HG02798 (cell line): ENCODE data around the gene ZFP69.
A peak's percentile ranks its signal among the peaks of the same experiment; 100 is the strongest.

Experiments
- ATAC-seq: cut with Tn5 transposase; IDR thresholded peaks from one replicate; pipeline ENCODE4 v1.9.1; 2021; ENCODE audit warnings: mild to moderate bottlenecking; ENCODE audit not compliant: unreplicated experiment, poor library complexity

Gene ZFP69

DNA sequence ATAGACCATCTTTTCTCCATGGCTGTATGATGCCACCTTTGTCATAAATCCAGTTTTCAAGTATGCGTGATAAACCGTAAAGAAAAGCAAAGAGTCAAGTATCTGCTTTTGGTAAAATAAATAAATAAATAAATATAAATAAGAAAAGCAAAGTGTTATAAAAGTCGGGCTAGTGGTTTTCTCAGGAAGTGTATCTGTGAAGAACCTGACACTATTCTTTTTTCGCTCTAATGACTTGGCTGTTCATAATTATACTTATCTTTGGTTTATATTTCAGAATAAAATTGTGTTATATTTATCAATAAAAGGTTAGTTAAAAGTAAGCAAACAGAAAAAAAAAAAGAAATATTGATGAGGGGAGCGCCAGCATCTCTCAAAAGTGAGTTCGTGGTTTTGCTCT lies 30.9 kb downstream of the ZFP69 start:
- no peak for ATAC-seq

GRCh38 chr1:40508375-40509341 lies 31.6 kb downstream of the ZFP69 start, which contains the start of gene EXO5:
Gene EXO5 (plus strand): TSS chr1:40508767. CDS start chr1:40514545, 5,778 bp downstream.
- ATAC-seq = peak; percentile 92

DNA sequence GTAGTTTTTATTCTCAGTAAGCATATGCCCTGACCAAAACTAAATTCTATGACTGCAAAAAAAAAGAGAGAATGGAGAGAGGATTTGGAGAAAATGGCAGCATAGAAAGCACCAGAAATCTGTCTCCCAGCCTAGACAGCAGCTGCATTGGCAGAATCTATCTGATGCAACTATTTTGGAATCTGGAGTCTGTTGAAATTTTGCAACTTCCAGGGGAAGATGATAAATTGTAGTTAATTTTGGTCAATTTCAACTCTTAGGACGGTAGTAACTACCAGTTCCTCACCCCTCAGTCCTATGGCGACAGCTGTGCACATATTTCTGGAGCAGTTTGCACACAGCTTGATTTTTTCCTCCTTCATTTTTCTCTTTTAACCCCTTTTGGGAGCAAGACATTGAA lies 42.4 kb downstream of the ZFP69 start:
- ATAC-seq = no peak

GRCh38 chr1:40530735-40531380 lies 53.8 kb downstream of the ZFP69 start:
- no peak for ATAC-seq

DNA sequence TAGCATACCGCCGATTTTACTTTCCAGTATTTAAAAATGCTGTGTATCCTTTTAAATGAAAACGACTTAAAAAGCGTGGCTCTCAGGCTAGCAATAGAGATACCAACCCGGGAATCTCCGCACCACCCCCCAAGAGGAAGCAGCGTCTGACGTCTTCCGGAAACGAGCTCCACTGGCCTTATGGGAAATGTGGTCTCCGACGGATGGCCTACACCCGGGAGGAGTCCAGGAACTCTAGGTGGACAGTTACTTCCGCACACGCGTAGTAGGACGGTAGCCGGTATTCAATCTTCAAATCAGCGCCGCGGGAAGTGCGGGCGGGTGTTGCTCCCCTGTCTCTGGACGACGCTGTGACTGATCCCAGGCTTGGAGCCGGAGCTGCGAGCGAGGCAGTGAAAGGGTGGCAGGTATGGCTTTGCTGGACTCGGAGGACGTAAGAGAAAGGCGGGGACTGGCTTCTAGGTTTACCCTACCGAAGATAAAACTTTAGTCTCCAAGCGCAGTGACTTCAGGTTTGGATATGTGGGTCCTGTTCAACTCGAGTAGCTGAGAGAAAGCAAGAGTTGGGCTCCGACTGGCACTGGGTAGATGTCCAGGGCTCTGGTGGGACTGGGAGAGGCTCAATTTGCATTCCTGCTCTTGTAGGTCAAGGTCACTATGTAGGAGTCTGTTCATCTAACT lies 54.4 kb downstream of the ZFP69 start, which contains the start of gene ZNF684:
TSS of gene ZNF684 (plus strand) at position 257 of the 681 bp plus-strand sequence. CDS start 1,530 bp downstream, outside the sequence.
- peak; percentile 98 for ATAC-seq

- ATAC-seq = no peak
These were observed 54.9 kb downstream of the ZFP69 start for GRCh38 chr1:40532062-40532389.

DNA sequence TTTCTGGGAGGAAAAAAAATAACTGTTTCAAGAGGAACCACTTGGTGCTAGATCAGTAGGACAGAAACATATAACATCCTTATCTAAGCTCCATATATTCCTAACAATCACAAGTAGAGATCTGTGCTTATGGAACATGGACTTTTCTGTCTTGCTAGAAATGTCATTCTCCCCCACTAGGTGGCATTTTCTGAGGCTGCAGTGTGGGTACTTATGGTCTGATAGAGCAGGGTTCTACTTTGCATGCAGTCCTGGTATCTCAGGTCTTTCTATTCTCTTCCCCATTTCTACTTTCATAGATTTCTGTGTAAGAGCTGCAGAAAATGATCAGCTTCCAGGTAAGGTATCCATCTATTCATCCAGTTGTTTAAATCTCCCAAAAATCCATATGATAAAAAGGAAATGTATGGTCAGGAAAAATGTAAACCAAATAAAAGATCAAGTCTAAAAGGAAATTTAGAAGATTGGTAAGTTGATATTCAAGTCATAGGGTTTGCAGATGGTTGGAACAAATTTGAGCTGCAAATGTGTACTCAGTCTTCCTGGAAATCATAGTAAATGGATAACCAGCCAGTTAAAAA lies 55.8 kb downstream of the ZFP69 start:
- ATAC-seq = no peak

DNA sequence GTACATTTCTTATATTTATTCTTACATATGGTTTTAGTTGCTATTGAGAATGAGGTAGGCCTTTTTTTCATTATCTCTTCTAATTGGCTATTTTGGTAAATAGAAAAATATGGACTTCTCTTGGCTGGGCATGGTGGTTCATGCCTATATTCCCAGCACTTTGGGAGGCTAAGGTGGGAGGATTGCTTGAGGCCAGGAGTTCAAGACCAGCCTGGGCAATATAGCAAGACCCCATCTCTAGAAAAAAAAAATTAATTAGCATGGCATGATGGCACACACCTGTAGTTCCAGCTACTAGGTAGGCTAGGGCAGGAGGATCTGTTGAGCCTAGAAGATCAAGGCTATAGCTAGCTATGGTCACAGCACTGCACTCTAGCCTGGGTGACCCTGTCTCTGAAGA lies 57.5 kb downstream of the ZFP69 start:
- no peak for ATAC-seq

GRCh38 chr1:40535732-40536131 lies 58.6 kb downstream of the ZFP69 start:
- ATAC-seq = no peak

- ATAC-seq = no peak
These were observed 62.2 kb downstream of the ZFP69 start for GRCh38 chr1:40539338-40539737.
